Amygdala (tissue), 56 donors: ENCODE results near the gene C12orf75.
A peak's percentile ranks its signal among the peaks of the same experiment; 100 is the strongest.
"Not testable (repeated sequence)": the region's sequence is repeated elsewhere in the genome, so short reads cannot be mapped to it uniquely, and the experiment has no call there.

Experiments used
- DNase-seq, 56 donors: peaks; one replicate each; lab custom pipeline; 2025; lab: John Stamatoyannopoulos, UW

Gene C12orf75

GRCh38 chr12:105365231-105365630 is 34.7 kb downstream of the C12orf75 start:
- DNase-seq: peak in 5 of 56 donors; percentile 1 to 30 (median 9)

- no peak for DNase-seq
Measured at GRCh38 chr12:105368047-105368646, 37.7 kb downstream of the C12orf75 start.

- DNase-seq: peak in 3 of 56 donors; percentile 5 to 8 (median 6)
Measured at GRCh38 chr12:105369014-105369413, 38.5 kb downstream of the C12orf75 start.

- no peak for DNase-seq
Measured at GRCh38 chr12:105374303-105374702, 43.8 kb downstream of the C12orf75 start.

GRCh38 chr12:105377077-105377476 is 46.6 kb downstream of the C12orf75 start:
- no peak for DNase-seq

- no peak for DNase-seq
Measured at GRCh38 chr12:105378911-105379310, 48.4 kb downstream of the C12orf75 start.

GRCh38 chr12:105382771-105383622 is 52.5 kb downstream of the C12orf75 start:
- peak in 3 of 56 donors; percentile 4 to 32 (median 24) for DNase-seq

GRCh38 chr12:105384220-105384619 is 53.7 kb downstream of the C12orf75 start:
- DNase-seq: no peak

GRCh38 chr12:105384916-105385535 is 54.5 kb downstream of the C12orf75 start:
- no peak for DNase-seq

- DNase-seq: no peak
Measured at GRCh38 chr12:105386431-105386830, 55.9 kb downstream of the C12orf75 start.

- DNase-seq: no peak
Measured at GRCh38 chr12:105391231-105391630, 60.7 kb downstream of the C12orf75 start.

GRCh38 chr12:105393587-105393986 is 63.1 kb downstream of the C12orf75 start:
- peak in 1 of 56 donors; percentile 11 for DNase-seq

- no peak for DNase-seq
Measured at GRCh38 chr12:105396024-105396423, 65.5 kb downstream of the C12orf75 start.

- DNase-seq: no peak
Measured at GRCh38 chr12:105396983-105397382, 66.5 kb downstream of the C12orf75 start.

GRCh38 chr12:105398930-105399329 is 68.4 kb downstream of the C12orf75 start:
- DNase-seq: no peak

- no peak for DNase-seq
Measured at GRCh38 chr12:105399428-105400081, 69.1 kb downstream of the C12orf75 start.

GRCh38 chr12:105400227-105400626 is 69.7 kb downstream of the C12orf75 start:
- no peak for DNase-seq

- DNase-seq: no peak
Measured at GRCh38 chr12:105401198-105401597, 70.7 kb downstream of the C12orf75 start.

GRCh38 chr12:105402366-105402765 is 71.9 kb downstream of the C12orf75 start:
- no peak for DNase-seq

GRCh38 chr12:105403095-105403494 is 72.6 kb downstream of the C12orf75 start:
- no peak for DNase-seq

- DNase-seq: not testable (repeated sequence)
Measured at GRCh38 chr12:105404134-105404533, 73.6 kb downstream of the C12orf75 start.
